GM13976 (cell line): ENCODE results near the gene CDH23.

Experiments
- DNase-seq: peaks from one replicate; pipeline ENCODE4 v3.0.0; 2012; ENCODE audit warnings: low spot score
- in situ Hi-C: fragments of 300-500 bp; cut with MboI; formaldehyde crosslinking; loops from one replicate; pipeline ENCODE4 v1.12.0; 2022; ENCODE audit warnings: low sequenced_read_pairs, mixed read lengths, inconsistent platforms; ENCODE audit not compliant: unreplicated experiment
- TF ChIP-seq, protein P1 (sequence below): IDR thresholded peaks from 2 replicates; pipeline ENCODE4 v1.5.1; 2012; ENCODE audit warnings: borderline replicate concordance, mild to moderate bottlenecking; ENCODE audit not compliant: insufficient read depth; ENCODE audit errors: extremely low read depth, missing control alignments, control extremely low read depth

Gene CDH23

DNA sequence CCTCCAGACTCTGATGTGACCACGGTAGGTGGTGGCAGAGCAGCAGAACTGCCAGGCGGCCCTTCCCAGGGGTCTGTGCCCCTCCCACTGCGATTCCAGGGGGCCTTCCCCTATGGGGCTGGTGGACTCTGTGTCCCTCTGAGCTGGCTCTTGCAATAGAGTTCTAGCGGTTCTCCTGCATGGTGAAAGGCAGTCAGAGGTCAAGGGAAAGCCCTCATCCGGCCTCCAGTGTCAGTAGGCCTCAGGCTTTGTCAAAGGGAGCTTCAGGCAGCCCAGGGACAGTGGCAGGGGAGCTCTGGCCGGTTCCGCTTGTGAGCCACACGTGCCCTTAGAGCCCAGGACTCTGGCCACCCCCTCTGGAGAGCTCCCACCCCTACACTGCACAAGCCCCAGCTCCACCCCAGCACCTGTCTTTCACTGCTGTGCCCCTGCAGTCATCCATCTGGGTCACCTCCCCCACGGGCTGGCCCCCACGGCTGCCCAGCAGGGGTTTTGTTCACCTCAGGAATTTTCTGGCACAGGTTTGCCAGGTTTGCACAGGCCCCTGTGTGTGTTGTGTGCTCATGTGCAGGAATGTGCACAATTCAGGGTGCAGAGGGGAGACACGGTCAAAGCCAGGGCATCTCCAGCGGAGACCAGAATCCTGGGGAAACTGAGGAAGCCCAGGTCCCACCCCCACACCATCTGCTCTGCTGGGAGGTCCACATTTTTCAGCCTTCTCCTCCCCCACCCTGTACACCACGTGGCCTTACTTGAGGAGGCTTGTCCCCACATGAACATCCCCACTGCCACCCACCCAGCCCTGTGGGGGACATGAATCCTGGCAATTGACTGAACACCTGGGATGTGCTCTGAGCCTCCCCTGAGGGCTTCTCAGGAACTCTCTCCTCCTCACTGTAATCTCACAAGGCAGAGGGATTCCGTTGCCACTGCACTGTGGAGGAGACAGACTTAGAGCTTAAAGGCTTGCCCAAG, 299.1 kb downstream of the CDH23 start:
- in situ Hi-C loops, result no loop called here
- TF ChIP-seq, protein P1, sequence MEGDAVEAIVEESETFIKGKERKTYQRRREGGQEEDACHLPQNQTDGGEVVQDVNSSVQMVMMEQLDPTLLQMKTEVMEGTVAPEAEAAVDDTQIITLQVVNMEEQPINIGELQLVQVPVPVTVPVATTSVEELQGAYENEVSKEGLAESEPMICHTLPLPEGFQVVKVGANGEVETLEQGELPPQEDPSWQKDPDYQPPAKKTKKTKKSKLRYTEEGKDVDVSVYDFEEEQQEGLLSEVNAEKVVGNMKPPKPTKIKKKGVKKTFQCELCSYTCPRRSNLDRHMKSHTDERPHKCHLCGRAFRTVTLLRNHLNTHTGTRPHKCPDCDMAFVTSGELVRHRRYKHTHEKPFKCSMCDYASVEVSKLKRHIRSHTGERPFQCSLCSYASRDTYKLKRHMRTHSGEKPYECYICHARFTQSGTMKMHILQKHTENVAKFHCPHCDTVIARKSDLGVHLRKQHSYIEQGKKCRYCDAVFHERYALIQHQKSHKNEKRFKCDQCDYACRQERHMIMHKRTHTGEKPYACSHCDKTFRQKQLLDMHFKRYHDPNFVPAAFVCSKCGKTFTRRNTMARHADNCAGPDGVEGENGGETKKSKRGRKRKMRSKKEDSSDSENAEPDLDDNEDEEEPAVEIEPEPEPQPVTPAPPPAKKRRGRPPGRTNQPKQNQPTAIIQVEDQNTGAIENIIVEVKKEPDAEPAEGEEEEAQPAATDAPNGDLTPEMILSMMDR, result no peak
- DNase-seq, result no peak

- in situ Hi-C loops, result no loop called here
- DNase-seq, result peak; percentile 75
- TF ChIP-seq, protein P1, result peak; percentile 82
Observed at GRCh38 chr10:71696628-71697326, 300.1 kb downstream of the CDH23 start.

DNA sequence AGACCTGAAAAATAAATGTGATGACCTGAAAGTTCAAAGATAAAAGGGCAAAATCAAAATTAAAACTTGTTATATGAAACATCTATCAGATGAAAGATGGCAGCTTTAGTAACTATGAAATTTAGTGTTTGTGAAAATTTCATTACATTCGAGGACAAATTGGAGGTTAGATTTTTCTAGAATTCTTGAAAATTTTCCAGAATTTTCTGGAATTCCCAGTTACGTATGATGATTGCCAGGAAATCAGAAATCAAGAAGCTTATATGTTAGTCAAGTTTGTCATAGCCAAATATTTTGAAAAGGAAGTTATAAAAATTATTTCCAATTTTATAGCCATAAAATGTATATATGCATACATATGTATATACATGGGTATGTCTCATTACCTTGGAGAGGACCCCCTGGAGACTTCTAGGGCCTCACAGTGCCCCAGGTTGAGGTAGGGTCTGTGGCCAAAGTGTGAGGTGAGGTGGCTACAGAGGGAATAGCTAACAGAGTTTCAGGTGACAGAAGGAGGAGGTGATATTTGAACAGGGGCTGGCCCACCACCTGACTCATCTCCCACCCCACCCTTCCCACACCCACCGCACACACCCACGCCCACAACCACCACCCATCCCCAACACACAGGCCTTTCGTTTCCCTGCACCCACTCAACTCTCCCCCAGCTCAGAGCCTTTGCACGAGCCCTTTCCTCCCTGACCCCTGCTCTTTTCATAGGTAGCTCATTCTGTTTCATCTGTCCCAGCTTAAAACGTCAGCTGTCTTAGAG, 301.4 kb downstream of the CDH23 start:
- in situ Hi-C loops, result no loop called here
- DNase-seq, result peak; percentile 73
- TF ChIP-seq, protein P1, result no peak

GRCh38 chr10:71698737-71699136, 302.0 kb downstream of the CDH23 start:
- TF ChIP-seq, protein P1, result no peak
- DNase-seq, result no peak
- in situ Hi-C loops, result no loop called here

GRCh38 chr10:71700731-71701368, 304.1 kb downstream of the CDH23 start:
- no peak for DNase-seq
- TF ChIP-seq, protein P1, result no peak
- in situ Hi-C loops, result loop anchor here (10.0 kb wide), 2 partner anchors 316 to 386 kb away; partner anchors contain the start of gene SLC29A3

GRCh38 chr10:71701496-71702132, 304.9 kb downstream of the CDH23 start:
- in situ Hi-C loops, result loop anchor here (10.0 kb wide), 2 partner anchors 317 to 387 kb away; partner anchors contain the start of gene SLC29A3
- TF ChIP-seq, protein P1, result no peak
- DNase-seq, result no peak
